Hepatocyte (in vitro differentiated cells): ENCODE measurements around the gene ENPP7. TPM values are rescaled to one million over a fixed set of nuclear protein-coding genes. Genes with fewer than 3 reads are reported as not detected.

Experiments used
- DNase-seq: peaks from one replicate; pipeline ENCODE4 v3.0.0-alpha.2; 2016; ENCODE audit warnings: low spot score
- H2AFZ ChIP-seq: fragments of 200-600 bp; sonication (generic); 2 replicates; pipeline ENCODE4 v1.6.0; 2016; ENCODE audit warnings: antibody characterized with exemption, mild to moderate bottlenecking
- H3K27ac ChIP-seq: fragments of 200-600 bp; sonication (generic); 2 replicates; pipeline ENCODE4 v1.5.1; 2016; ENCODE audit warnings: mild to moderate bottlenecking
- H3K27me3 ChIP-seq: fragments of 200-600 bp; sonication (generic); 2 replicates; pipeline ENCODE4 v1.6.1; 2016
- H3K36me3 ChIP-seq: fragments of 200-600 bp; sonication (generic); replicated peaks from 2 replicates; pipeline ENCODE4 v1.5.1; 2016; ENCODE audit warnings: low read depth; ENCODE audit not compliant: insufficient read depth
- H3K4me1 ChIP-seq: fragments of 200-600 bp; sonication (generic); 2 replicates; pipeline ENCODE4 v1.5.1; 2016; ENCODE audit warnings: mild to moderate bottlenecking, moderate library complexity; ENCODE audit not compliant: insufficient read depth
- H3K4me2 ChIP-seq: fragments of 200-600 bp; sonication (generic); 2 replicates; pipeline ENCODE4 v1.6.0; 2016
- H3K4me3 ChIP-seq: fragments of 200-600 bp; sonication (generic); 2 replicates; pipeline ENCODE4 v1.5.1; 2016; ENCODE audit warnings: mild to moderate bottlenecking
- H3K79me2 ChIP-seq: fragments of 200-600 bp; sonication (generic); 2 replicates; pipeline ENCODE4 v1.6.0; 2017; ENCODE audit warnings: mild to moderate bottlenecking
- H3K9me2 ChIP-seq: fragments of 200-600 bp; sonication (generic); replicated peaks from 2 replicates; pipeline ENCODE4 v1.6.0; 2017; ENCODE audit warnings: mild to moderate bottlenecking; ENCODE audit not compliant: insufficient read depth
- H3K9me3 ChIP-seq: fragments of 200-600 bp; sonication (generic); 2 replicates; pipeline ENCODE4 v1.5.1; 2016; ENCODE audit warnings: low read depth, mild to moderate bottlenecking
- H4K20me1 ChIP-seq: fragments of 200-600 bp; sonication (generic); 2 replicates; pipeline ENCODE4 v1.6.0; 2016; ENCODE audit warnings: mild to moderate bottlenecking; ENCODE audit not compliant: insufficient read depth, poor library complexity, severe bottlenecking
- CTCF ChIP-seq: fragments of 200-600 bp; sonication (generic); IDR thresholded peaks from 2 replicates; pipeline ENCODE4 v1.5.1; 2016; ENCODE audit warnings: antibody characterized with exemption, mild to moderate bottlenecking; ENCODE audit not compliant: poor library complexity
- EZH2 ChIP-seq: fragments of 200-600 bp; sonication (generic); IDR thresholded peaks from 2 replicates; pipeline ENCODE4 v1.6.1; 2016; ENCODE audit warnings: antibody characterized with exemption, mild to moderate bottlenecking, borderline replicate concordance
- EZH2phosphoT487 ChIP-seq: fragments of 200-600 bp; sonication (generic); IDR thresholded peaks from one replicate; pipeline ENCODE4 v1.6.1; 2018; ENCODE audit warnings: antibody characterized with exemption, mild to moderate bottlenecking, low read depth, moderate library complexity; ENCODE audit not compliant: unreplicated experiment, severe bottlenecking
- WGBS: methylation state at CpG from one replicate; pipeline ENCODE4 v1.1.6; 2016; ENCODE audit warnings: low lambda C conversion rate; ENCODE audit errors: missing lambda C conversion rate; 5-methylcytosine and 5-hydroxymethylcytosine counted together
- polyA plus RNA-seq: library from polyadenylated mRNA; unstranded; fragments of >200 nt; fragmentation: Nextera tagmentation; extraction: Ambion mirVana; gene quantifications from 2 replicates; pipeline ENCODE4 v1.2.1, GENCODE V29; 2016
- total RNA-seq: library from RNA; depleted of rRNA; stranded (reverse); fragments of >200 nt; gene quantifications from 2 replicates; pipeline ENCODE4 v1.2.3, GENCODE V29; 2014

The ENPP7 gene
- total and polyA plus RNA-seq, 2 experiments from 2014 or later = 22.2 to 30.2 TPM

- no peaks in the 10 kb centered on the region for H3K36me3 ChIP-seq
- no peak for TF ChIP-seq EZH2
- TF ChIP-seq CTCF = no peak
- no peak for TF ChIP-seq EZH2phosphoT487
- no peaks in the 10 kb centered on the region for H3K9me2 ChIP-seq
- peak; percentile 68 for DNase-seq
- H3K4me3 ChIP-seq = no peak overlapping the region
- H3K27me3 ChIP-seq = no peaks in the 10 kb centered on the region
- peaks cover 16% of the 10 kb centered on the region for H3K4me1 ChIP-seq
- peak overlapping the region; percentile 81 for H3K27ac ChIP-seq
- no peak overlapping the region for H3K4me2 ChIP-seq
- no peaks in the 10 kb centered on the region for H3K79me2 ChIP-seq
- H3K9me3 ChIP-seq = no peaks in the 10 kb centered on the region
- no peaks in the 10 kb centered on the region for H4K20me1 ChIP-seq
- no peak overlapping the region for H2AFZ ChIP-seq
- WGBS = 50% methylated on average over 16 of the region's 16 CpGs
Measured at GRCh38 chr17:79715098-79715942, 15.4 kb upstream of the ENPP7 start.

GRCh38 chr17:79715943-79716797 is 14.6 kb upstream of the ENPP7 start:
- Histone ChIP-seq H3K9me2 (no peaks in the 10 kb centered on the region), H3K4me1 (peaks cover 18% of the 10 kb centered on the region), H3K4me3 (no peak overlapping the region), H3K9me3 (no peaks in the 10 kb centered on the region), H4K20me1 (no peaks in the 10 kb centered on the region), H3K79me2 (no peaks in the 10 kb centered on the region), H2AFZ (no peak overlapping the region), H3K27ac (peak overlapping the region; percentile 81), H3K4me2 (no peak overlapping the region), H3K27me3 (no peaks in the 10 kb centered on the region), H3K36me3 (no peaks in the 10 kb centered on the region)
- no peak for DNase-seq
- WGBS = 83% methylated on average over 24 of the region's 25 CpGs
- no peak for TF ChIP-seq EZH2
- TF ChIP-seq CTCF = no peak
- TF ChIP-seq EZH2phosphoT487 = no peak

GRCh38 chr17:79720705-79721292 is 9.9 kb upstream of the ENPP7 start:
- Histone ChIP-seq H3K4me3 (no peak overlapping the region), H3K4me2 (no peak overlapping the region), H4K20me1 (no peaks in the 10 kb centered on the region), H3K36me3 (no peaks in the 10 kb centered on the region), H3K9me3 (no peaks in the 10 kb centered on the region), H3K9me2 (no peaks in the 10 kb centered on the region), H3K27me3 (no peaks in the 10 kb centered on the region), H2AFZ (no peak overlapping the region), H3K27ac (peak overlapping the region; percentile 57), H3K79me2 (no peaks in the 10 kb centered on the region), H3K4me1 (peaks cover 10% of the 10 kb centered on the region)
- no peak for DNase-seq
- 43% methylated on average over 6 of the region's 15 CpGs for WGBS
- no peak for TF ChIP-seq CTCF
- TF ChIP-seq EZH2 = no peak
- TF ChIP-seq EZH2phosphoT487 = no peak
